ENCODE results near the gene FIGNL1.

- TF ChIP-seq POLR2AphosphoS5 (IDR thresholded peaks at IDR 0.05; ENCODE audit: borderline replicate concordance, low read depth, low read length) (no peak), EZH2 (IDR thresholded peaks at IDR 0.05) (no peak)
Observed at GRCh38 chr7:50394315-50394714, 55.8 kb downstream of the FIGNL1 start.

All from SK-N-MC (cell line).